HCT116 (cell line): ENCODE results near the gene ADGRD1. TPM values are rescaled to one million over a fixed set of nuclear protein-coding genes. Genes with fewer than 3 reads are reported as not detected.

Experiments used
- ATAC-seq: fragments of 200-7000 bp; cut with Tn5 transposase; 2 replicates; pipeline ENCODE4 v1.9.1; 2020; ENCODE audit warnings: mild to moderate bottlenecking, moderate library complexity
- BruUV-seq: library from RNA; stranded (reverse); fragments of 400-500 nt; replicated peaks from 2 replicates; lab custom pipeline; 2021; lab: Mats Ljungman, UMichigan
- CTCF ChIA-PET: fragments of 300-600 bp; sonication (Branson Sonifier 250); formaldehyde crosslinking; loops from one replicate; lab custom pipeline; 2021; ENCODE audit warnings: antibody characterized with exemption; lab: Charles Lee
- POLR2A ChIA-PET: fragments of 300-600, 350-600 bp; sonication (Branson Sonifier 250); formaldehyde crosslinking; loops from one replicate; lab custom pipeline; 2021; ENCODE audit warnings: antibody characterized with exemption; lab: Charles Lee
- RAD21 ChIA-PET, 2 experiments: fragments of 300-600 bp; sonication (Branson Sonifier 250); formaldehyde crosslinking; loops; one replicate each; lab custom pipeline; 2023; ENCODE audit warnings: low total read pairs in 2 of 2; ENCODE audit not compliant: uncharacterized antibody in 2 of 2, unreplicated experiment in 2 of 2, low non-redundant PET in 1 of 2; lab: Charles Lee
- DNase-seq: peaks from one replicate; pipeline ENCODE4 v3.0.0-alpha.2; 2010; ENCODE audit warnings: low read depth, low spot score
- H2AFZ ChIP-seq: fragments of 200-600 bp; shearing (Covaris generic), sonication (generic); 2 replicates; pipeline ENCODE4 v1.6.1; 2017; ENCODE audit warnings: low read depth, mixed run types, mixed read lengths, antibody characterized with exemption, low read length; ENCODE audit not compliant: poor library complexity, severe bottlenecking
- H3K27ac ChIP-seq: 2 replicates; pipeline ENCODE4 v1.5.1; 2012; ENCODE audit warnings: low read depth, low read length
- H3K27me3 ChIP-seq: fragments of 200-600 bp; sonication (generic); 2 replicates; pipeline ENCODE4 v1.6.1; 2016; ENCODE audit warnings: mixed run types, low read length, mixed read lengths; ENCODE audit not compliant: insufficient read depth
- H3K36me3 ChIP-seq, 2 experiments: fragments of 200-500 bp in 1 of 2; fragments of 200-600 bp in 1 of 2; sonication (Bioruptor generic) in 1 of 2; sonication (generic) in 1 of 2; 2 replicates each; pipeline versions ENCODE4 v1.5.1 to v1.6.1; 2014 to 2016; ENCODE audit warnings: low read length in 2 of 2, inconsistent platforms in 1 of 2, mixed read lengths in 1 of 2, mixed run types in 1 of 2; ENCODE audit not compliant: insufficient read depth in 2 of 2, control insufficient read depth in 1 of 2
- H3K4me1 ChIP-seq, 2 experiments: fragments of 200-600 bp in 1 of 2; sonication (generic) in 1 of 2; 2 replicates each; pipeline versions ENCODE4 v1.5.1 to v1.6.1; 2012 to 2017; ENCODE audit warnings: low read length in 2 of 2, inconsistent platforms in 1 of 2, mild to moderate bottlenecking in 1 of 2, mixed read lengths in 1 of 2, mixed run types in 1 of 2, moderate library complexity in 1 of 2; ENCODE audit not compliant: insufficient read depth in 2 of 2, control insufficient read depth in 1 of 2
- H3K4me2 ChIP-seq: fragments of 200-600 bp; sonication (generic); 2 replicates; pipeline ENCODE4 v1.6.1; 2017; ENCODE audit warnings: mixed run types, low read length, mixed read lengths
- H3K4me3 ChIP-seq, 2 experiments: fragments of 200-600 bp in 1 of 2; sonication (generic) in 1 of 2; replicated peaks in 1 of 2; 2 replicates each; pipeline ENCODE4 v1.5.1; 2011 to 2016; ENCODE audit warnings: low read length in 2 of 2, control low read depth in 1 of 2, low read depth in 1 of 2, mild to moderate bottlenecking in 1 of 2, mixed read lengths in 1 of 2, mixed run types in 1 of 2
- H3K79me2 ChIP-seq: fragments of 200-600 bp; sonication (generic); 2 replicates; pipeline ENCODE4 v1.6.1; 2017; ENCODE audit warnings: mild to moderate bottlenecking, mixed run types, low read length, moderate library complexity, mixed read lengths; ENCODE audit not compliant: insufficient read depth
- H3K9ac ChIP-seq: fragments of 200-600 bp; sonication (generic); 2 replicates; pipeline ENCODE4 v1.6.1; 2016; ENCODE audit warnings: low read length, mixed read lengths
- H3K9me2 ChIP-seq: fragments of 200-600 bp; sonication (generic), shearing (Covaris generic); 2 replicates; pipeline ENCODE4 v1.6.1; 2017; ENCODE audit warnings: mixed run types, mild to moderate bottlenecking, moderate library complexity; ENCODE audit not compliant: insufficient read depth
- H3K9me3 ChIP-seq, 2 experiments: fragments of 200-500 bp in 1 of 2; fragments of 200-600 bp in 1 of 2; sonication (Bioruptor generic) in 1 of 2; sonication (generic) in 1 of 2; 2 replicates each; pipeline ENCODE4 v1.6.1; 2014 to 2017; ENCODE audit warnings: low read length in 2 of 2, mixed read lengths in 2 of 2, inconsistent platforms in 1 of 2, low read depth in 1 of 2, mild to moderate bottlenecking in 1 of 2, mixed run types in 1 of 2, moderate library complexity in 1 of 2; ENCODE audit not compliant: control insufficient read depth in 1 of 2, insufficient read depth in 1 of 2
- H4K20me1 ChIP-seq: fragments of 200-600 bp; sonication (generic), shearing (Covaris generic); 2 replicates; pipeline ENCODE4 v1.6.1; 2017; ENCODE audit warnings: mixed run types, mild to moderate bottlenecking, moderate library complexity; ENCODE audit not compliant: insufficient read depth
- CEBPB ChIP-seq: IDR thresholded peaks from 2 replicates; pipeline ENCODE4 v1.6.1; 2012; ENCODE audit warnings: low read depth
- EZH2 ChIP-seq: fragments of 200-600 bp; sonication (generic); IDR thresholded peaks from 2 replicates; pipeline ENCODE4 v1.6.1; 2017; ENCODE audit warnings: antibody characterized with exemption, mixed run types
- EZH2phosphoT487 ChIP-seq: fragments of 200-600 bp; IDR thresholded peaks from 2 replicates; pipeline ENCODE4 v1.6.1; 2018; ENCODE audit warnings: antibody characterized with exemption, borderline replicate concordance
- JUND ChIP-seq: IDR thresholded peaks from 2 replicates; pipeline ENCODE4 v1.6.1; 2012
- POLR2A ChIP-seq: IDR thresholded peaks from 2 replicates; pipeline ENCODE4 v1.7.0; 2011; ENCODE audit warnings: borderline replicate concordance; ENCODE audit not compliant: insufficient read depth, insufficient read length; ENCODE audit errors: extremely low read depth
- POLR2AphosphoS5 ChIP-seq: IDR thresholded peaks from 2 replicates; pipeline ENCODE4 v1.6.1; 2011; ENCODE audit warnings: mild to moderate bottlenecking, low read depth, low read length, moderate library complexity
- RAD21 ChIP-seq: IDR thresholded peaks from 2 replicates; pipeline ENCODE4 v1.6.1; 2012; ENCODE audit warnings: low read depth, mild to moderate bottlenecking
- SP1 ChIP-seq: IDR thresholded peaks from 2 replicates; pipeline ENCODE4 v1.6.1; 2012; ENCODE audit warnings: low read depth
- SRF ChIP-seq: IDR thresholded peaks from 2 replicates; pipeline ENCODE4 v1.6.1; 2012; ENCODE audit warnings: low read depth
- TCF7L2 ChIP-seq: IDR thresholded peaks from 2 replicates; pipeline ENCODE4 v1.7.0; 2011; ENCODE audit warnings: borderline replicate concordance, inconsistent platforms; ENCODE audit not compliant: insufficient read depth, insufficient read length; ENCODE audit errors: extremely low read depth
- ZFX ChIP-seq: fragments of 450-650 bp; IDR thresholded peaks from 2 replicates; pipeline ENCODE4 v1.6.1; 2017
- ZNF274 ChIP-seq: fragments of 200-500 bp; sonication (Bioruptor generic); IDR thresholded peaks from 2 replicates; pipeline ENCODE4 v1.6.1; 2014; ENCODE audit warnings: mild to moderate bottlenecking, low read depth, low read length, inconsistent platforms
- intact Hi-C: fragments of 100-400 bp; cut with micrococcal nuclease; formaldehyde crosslinking; loops from 2 replicates; pipeline ENCODE4 v1.10.0; 2022
- total RNA-seq: library from RNA; stranded (reverse); gene quantifications from one replicate; pipeline ENCODE4 v1.2.1, GENCODE V29; 2021; ENCODE audit not compliant: unreplicated experiment
- TF ChIP-seq, protein P1 (sequence below): IDR thresholded peaks from 2 replicates; pipeline ENCODE4 v1.6.1; 2011; ENCODE audit warnings: mild to moderate bottlenecking, low read length, moderate library complexity; ENCODE audit not compliant: insufficient replicate concordance; ENCODE audit errors: extremely low read depth
- TF ChIP-seq, protein P2 (sequence below): IDR thresholded peaks from 2 replicates; pipeline ENCODE4 v1.6.1; 2012
- TF ChIP-seq, protein P3 (sequence below): IDR thresholded peaks from 2 replicates; pipeline ENCODE4 v1.6.1; 2012; ENCODE audit warnings: low read depth

The ADGRD1 gene
- total RNA-seq, 1 experiment from 2014 or later = 0.44 TPM

DNA sequence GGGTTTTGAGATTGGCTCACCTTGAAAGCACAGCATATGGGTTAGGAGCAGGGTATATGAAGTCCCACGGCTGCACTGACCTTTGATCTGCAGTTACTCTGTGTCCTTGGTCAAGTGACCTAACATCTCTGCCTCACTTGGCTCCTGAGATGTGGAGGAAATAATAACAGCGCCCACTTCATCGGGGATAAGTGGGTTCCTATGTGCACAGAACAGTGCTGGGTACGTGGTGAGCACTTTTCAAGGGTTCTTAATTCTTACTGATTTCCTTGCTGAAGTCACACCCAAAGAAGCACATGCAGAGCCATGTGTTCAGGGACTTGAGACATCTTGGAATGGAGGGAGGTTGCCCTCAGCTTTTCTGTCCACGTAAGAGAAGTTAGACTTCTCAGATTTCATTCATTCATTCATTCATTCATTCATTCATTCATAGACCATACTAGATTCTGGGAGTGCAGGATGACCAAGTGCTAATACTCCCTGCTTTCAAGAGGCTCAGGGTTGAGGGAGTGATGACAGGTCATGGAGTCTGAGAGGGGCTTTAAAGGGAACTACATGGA lies 39.4 kb downstream of the ADGRD1 start:
- Histone ChIP-seq H3K9me3 (no peaks in the 10 kb centered on the region), H3K4me1 (no peaks in the 10 kb centered on the region), H3K9me2 (no peaks in the 10 kb centered on the region), H3K4me2 (no peak overlapping the region), H3K27ac (no peak overlapping the region), H2AFZ (no peak overlapping the region)
- RAD21 ChIA-PET = no interaction called here
- TF ChIP-seq POLR2A (no peak), SRF (no peak), SP1 (no peak), JUND (no peak), ZFX (no peak), POLR2AphosphoS5 (no peak), CEBPB (no peak), EZH2phosphoT487 (no peak), TCF7L2 (no peak), EZH2 (no peak), RAD21 (no peak), ZNF274 (no peak)
- TF ChIP-seq, protein P1, sequence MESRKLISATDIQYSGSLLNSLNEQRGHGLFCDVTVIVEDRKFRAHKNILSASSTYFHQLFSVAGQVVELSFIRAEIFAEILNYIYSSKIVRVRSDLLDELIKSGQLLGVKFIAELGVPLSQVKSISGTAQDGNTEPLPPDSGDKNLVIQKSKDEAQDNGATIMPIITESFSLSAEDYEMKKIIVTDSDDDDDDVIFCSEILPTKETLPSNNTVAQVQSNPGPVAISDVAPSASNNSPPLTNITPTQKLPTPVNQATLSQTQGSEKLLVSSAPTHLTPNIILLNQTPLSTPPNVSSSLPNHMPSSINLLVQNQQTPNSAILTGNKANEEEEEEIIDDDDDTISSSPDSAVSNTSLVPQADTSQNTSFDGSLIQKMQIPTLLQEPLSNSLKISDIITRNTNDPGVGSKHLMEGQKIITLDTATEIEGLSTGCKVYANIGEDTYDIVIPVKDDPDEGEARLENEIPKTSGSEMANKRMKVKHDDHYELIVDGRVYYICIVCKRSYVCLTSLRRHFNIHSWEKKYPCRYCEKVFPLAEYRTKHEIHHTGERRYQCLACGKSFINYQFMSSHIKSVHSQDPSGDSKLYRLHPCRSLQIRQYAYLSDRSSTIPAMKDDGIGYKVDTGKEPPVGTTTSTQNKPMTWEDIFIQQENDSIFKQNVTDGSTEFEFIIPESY = no peak
- TF ChIP-seq, protein P2, sequence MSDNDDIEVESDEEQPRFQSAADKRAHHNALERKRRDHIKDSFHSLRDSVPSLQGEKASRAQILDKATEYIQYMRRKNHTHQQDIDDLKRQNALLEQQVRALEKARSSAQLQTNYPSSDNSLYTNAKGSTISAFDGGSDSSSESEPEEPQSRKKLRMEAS = no peak
- TF ChIP-seq, protein P3, sequence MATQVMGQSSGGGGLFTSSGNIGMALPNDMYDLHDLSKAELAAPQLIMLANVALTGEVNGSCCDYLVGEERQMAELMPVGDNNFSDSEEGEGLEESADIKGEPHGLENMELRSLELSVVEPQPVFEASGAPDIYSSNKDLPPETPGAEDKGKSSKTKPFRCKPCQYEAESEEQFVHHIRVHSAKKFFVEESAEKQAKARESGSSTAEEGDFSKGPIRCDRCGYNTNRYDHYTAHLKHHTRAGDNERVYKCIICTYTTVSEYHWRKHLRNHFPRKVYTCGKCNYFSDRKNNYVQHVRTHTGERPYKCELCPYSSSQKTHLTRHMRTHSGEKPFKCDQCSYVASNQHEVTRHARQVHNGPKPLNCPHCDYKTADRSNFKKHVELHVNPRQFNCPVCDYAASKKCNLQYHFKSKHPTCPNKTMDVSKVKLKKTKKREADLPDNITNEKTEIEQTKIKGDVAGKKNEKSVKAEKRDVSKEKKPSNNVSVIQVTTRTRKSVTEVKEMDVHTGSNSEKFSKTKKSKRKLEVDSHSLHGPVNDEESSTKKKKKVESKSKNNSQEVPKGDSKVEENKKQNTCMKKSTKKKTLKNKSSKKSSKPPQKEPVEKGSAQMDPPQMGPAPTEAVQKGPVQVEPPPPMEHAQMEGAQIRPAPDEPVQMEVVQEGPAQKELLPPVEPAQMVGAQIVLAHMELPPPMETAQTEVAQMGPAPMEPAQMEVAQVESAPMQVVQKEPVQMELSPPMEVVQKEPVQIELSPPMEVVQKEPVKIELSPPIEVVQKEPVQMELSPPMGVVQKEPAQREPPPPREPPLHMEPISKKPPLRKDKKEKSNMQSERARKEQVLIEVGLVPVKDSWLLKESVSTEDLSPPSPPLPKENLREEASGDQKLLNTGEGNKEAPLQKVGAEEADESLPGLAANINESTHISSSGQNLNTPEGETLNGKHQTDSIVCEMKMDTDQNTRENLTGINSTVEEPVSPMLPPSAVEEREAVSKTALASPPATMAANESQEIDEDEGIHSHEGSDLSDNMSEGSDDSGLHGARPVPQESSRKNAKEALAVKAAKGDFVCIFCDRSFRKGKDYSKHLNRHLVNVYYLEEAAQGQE = no peak
- TF ChIP-seq, all 23 proteins: peak for 0
- DNase-seq (no peak), ATAC-seq (no peak)
- ChIA-PET POLR2A (no interaction called here), CTCF (no interaction called here)
- H4K20me1 ChIP-seq = no peaks in the 10 kb centered on the region
- H3K4me3 ChIP-seq = no peak overlapping the region
- H3K36me3 ChIP-seq = no peaks in the 10 kb centered on the region
- intact Hi-C loops = no loop called here
- H3K27me3 ChIP-seq = peaks cover 15% of the 10 kb centered on the region; the same call in 1 of the 2 replicates
- H3K9ac ChIP-seq = no peak overlapping the region
- H3K79me2 ChIP-seq = no peaks in the 10 kb centered on the region
- BruUV-seq = no TSS peak
